ENCODE measurements around the gene ITGB5.

ITGB5 gene

GRCh38 chr3:124893526-124893925 is 6.4 kb upstream of the ITGB5 start:
- no peak for DNase-seq (ENCODE audit: low spot score)

GRCh38 chr3:124890573-124891190 is 3.5 kb upstream of the ITGB5 start:
- DNase-seq (ENCODE audit: low spot score), result no peak

GRCh38 chr3:124888482-124889441 is 1.6 kb upstream of the ITGB5 start:
- DNase-seq (ENCODE audit: low spot score), result no peak

- DNase-seq (ENCODE audit: low spot score), result no peak
Observed at GRCh38 chr3:124887932-124888298, 750 bp upstream of the ITGB5 start.

- peak; percentile 50 for DNase-seq (ENCODE audit: low spot score)
Observed at GRCh38 chr3:124886168-124887056, 753 bp downstream of the ITGB5 start.

- DNase-seq (ENCODE audit: low spot score), result peak; percentile 74
Observed at GRCh38 chr3:124885466-124886167, 1.5 kb downstream of the ITGB5 start.

- DNase-seq (ENCODE audit: low spot score), result no peak
Observed at GRCh38 chr3:124884474-124885101, 2.6 kb downstream of the ITGB5 start.

- peak; percentile 22 for DNase-seq (ENCODE audit: low spot score)
Observed at GRCh38 chr3:124883766-124884473, 3.2 kb downstream of the ITGB5 start.

GRCh38 chr3:124882816-124883747 is 4.1 kb downstream of the ITGB5 start:
- DNase-seq (ENCODE audit: low spot score), result no peak

- no peak for DNase-seq (ENCODE audit: low spot score)
Observed at GRCh38 chr3:124881976-124882697, 5.0 kb downstream of the ITGB5 start.

- DNase-seq (ENCODE audit: low spot score), result no peak
Observed at GRCh38 chr3:124879337-124879680, 7.9 kb downstream of the ITGB5 start.

- peak; percentile 92 for DNase-seq (ENCODE audit: low spot score)
Observed at GRCh38 chr3:124878561-124879336, 8.4 kb downstream of the ITGB5 start.

GRCh38 chr3:124877674-124878073 is 9.5 kb downstream of the ITGB5 start:
- DNase-seq (ENCODE audit: low spot score), result no peak

GRCh38 chr3:124876401-124876878 is 10.7 kb downstream of the ITGB5 start:
- DNase-seq (ENCODE audit: low spot score), result no peak

GRCh38 chr3:124873226-124873625 is 13.9 kb downstream of the ITGB5 start:
- no peak for DNase-seq (ENCODE audit: low spot score)

- DNase-seq (ENCODE audit: low spot score), result no peak
Observed at GRCh38 chr3:124867511-124867910, 19.7 kb downstream of the ITGB5 start.

- DNase-seq (ENCODE audit: low spot score), result no peak
Observed at GRCh38 chr3:124862006-124862405, 25.2 kb downstream of the ITGB5 start.

GRCh38 chr3:124861041-124861440 is 26.1 kb downstream of the ITGB5 start:
- DNase-seq (ENCODE audit: low spot score), result no peak

Data from AG08395 (cell line).